ENCODE data around the gene ICAM4. TPM values are rescaled to one million over a fixed set of nuclear protein-coding genes. Genes with fewer than 3 reads are reported as not detected.

Gene ICAM4
- total and polyA plus RNA-seq, 2 of the 8 experiments (the other 6 are each of a cell fraction or from before 2014, with no cell fraction given), result 1.5 to 4.1 TPM

- no peak for TF ChIP-seq KDM5A (IDR thresholded peaks at IDR 0.05; ENCODE audit: low read length)
- no peak; the same call in 1 of the 2 replicates for TF ChIP-seq TBP (IDR thresholded peaks at IDR 0.05; ENCODE audit: low read depth, low read length)
- 0 out of 2 replicates have a peak, but pooled peaks have one; percentile 47 for TF ChIP-seq GTF2F1 (IDR thresholded peaks at IDR 0.05; ENCODE audit: borderline replicate concordance, low read depth, low read length)
- no peak for TF ChIP-seq CHD1 (IDR thresholded peaks at IDR 0.05; ENCODE audit: low read depth, low read length)
- no peak for TF ChIP-seq CTCF (IDR thresholded peaks at IDR 0.05; ENCODE audit: control extremely low read depth in 1 of 3, insufficient read depth in 1 of 3, low read depth in 1 of 3, low read length in 3 of 3)
- no peak for TF ChIP-seq RNF2 (IDR thresholded peaks at IDR 0.05; ENCODE audit: borderline replicate concordance, low read depth, low read length, missing control alignments, poor library complexity, severe bottlenecking)
- TF ChIP-seq HDAC6 (IDR thresholded peaks at IDR 0.05; ENCODE audit: low read depth, low read length), result no peak
- TF ChIP-seq SIX5 (IDR thresholded peaks at IDR 0.05; ENCODE audit: low read depth, low read length), result no peak
Measured at GRCh38 chr19:10289167-10289835, 2.5 kb downstream of the ICAM4 start (continued).
